ENCODE measurements around the gene KCNE4. TPM values are rescaled to one million over a fixed set of nuclear protein-coding genes. Genes with fewer than 3 reads are reported as not detected.
A peak's percentile ranks its signal among the peaks of the same experiment; 100 is the strongest.

KCNE4 gene
- polyA plus RNA-seq, 1 of the 3 experiments (the other 2 are of a cell fraction) = 0.20 TPM

GRCh38 chr2:223026357-223027110, 25.5 kb upstream of the KCNE4 start:
- Histone ChIP-seq H3K4me1 (ENCODE audit: control insufficient read depth in 1 of 2, insufficient read depth in 2 of 2, low read depth in 1 of 2, low read length in 1 of 2) (peaks cover 2 to 11% of the 10 kb centered on the region in 2 experiments; a peak in 3 of 4 replicates), H2AFZ (ENCODE audit: low read depth) (0 out of 2 replicates have a peak overlapping the region, but pooled peaks have one; percentile 1), H3K36me3 (replicated peaks in 1 of 2; ENCODE audit: control insufficient read depth in 1 of 2, insufficient read depth in 2 of 2, low read length in 1 of 2) (no peaks in the 10 kb centered on the region), H3K79me2 (ENCODE audit: insufficient read depth) (no peaks in the 10 kb centered on the region), H3K4me3 (ENCODE audit: low read depth in 2 of 2, low read length in 1 of 2) (no peak overlapping the region), H3F3A (replicated peaks; ENCODE audit: insufficient read depth) (peaks cover 5% of the 10 kb centered on the region), H3K4me2 (no peak overlapping the region; the same call in 1 of the 2 replicates), H3K27me3 (ENCODE audit: insufficient read depth) (no peaks in the 10 kb centered on the region), H3K9ac (no peak overlapping the region), H4K20me1 (ENCODE audit: insufficient read depth) (no peaks in the 10 kb centered on the region), H3K9me3 (no peaks in the 10 kb centered on the region), H3K9me2 (no peaks in the 10 kb centered on the region), H3K27ac (ENCODE audit: low read depth in 2 of 2, low read length in 1 of 2) (no peak overlapping the region; a peak in 1 of 4 replicates)
- WGBS (ENCODE audit: low lambda C conversion rate) = 68% methylated on average over 5 of the region's 5 CpGs
- ChIA-PET POLR2A (no interaction called here), CTCF (no interaction called here)
- no peak for DNase-seq
- TF ChIP-seq ELF1 (IDR thresholded peaks at IDR 0.05) (no peak), NFIC (IDR thresholded peaks at IDR 0.05; ENCODE audit: borderline replicate concordance) (no peak), POLR2AphosphoS5 (IDR thresholded peaks at IDR 0.05; ENCODE audit: low read depth, low read length) (no peak), TCF12 (IDR thresholded peaks at IDR 0.05) (no peak), REST (IDR thresholded peaks at IDR 0.05; ENCODE audit: low read depth, low read length) (no peak), YY1 (IDR thresholded peaks at IDR 0.05; ENCODE audit: low read depth) (no peak), GATA2 (CRISPR knock-in tag; IDR thresholded peaks at IDR 0.05) (no peak), MEF2A (IDR thresholded peaks at IDR 0.05; ENCODE audit: borderline replicate concordance, low read depth) (no peak), FOXM1 (IDR thresholded peaks at IDR 0.05; ENCODE audit: low read depth) (no peak), ZBTB33 (IDR thresholded peaks at IDR 0.05; ENCODE audit: borderline replicate concordance, low read depth) (no peak), TEAD4 (IDR thresholded peaks at IDR 0.05; ENCODE audit: borderline replicate concordance, insufficient read depth) (no peak), FOXJ3 (CRISPR knock-in tag; IDR thresholded peaks at IDR 0.05) (no peak), CTCF (IDR thresholded peaks at IDR 0.05) (no peak), TAF1 (IDR thresholded peaks at IDR 0.05; ENCODE audit: borderline replicate concordance, low read depth, low read length) (no peak), SIN3A (IDR thresholded peaks at IDR 0.05; ENCODE audit: borderline replicate concordance, low read depth, low read length) (no peak)
- TF ChIP-seq, protein P1, sequence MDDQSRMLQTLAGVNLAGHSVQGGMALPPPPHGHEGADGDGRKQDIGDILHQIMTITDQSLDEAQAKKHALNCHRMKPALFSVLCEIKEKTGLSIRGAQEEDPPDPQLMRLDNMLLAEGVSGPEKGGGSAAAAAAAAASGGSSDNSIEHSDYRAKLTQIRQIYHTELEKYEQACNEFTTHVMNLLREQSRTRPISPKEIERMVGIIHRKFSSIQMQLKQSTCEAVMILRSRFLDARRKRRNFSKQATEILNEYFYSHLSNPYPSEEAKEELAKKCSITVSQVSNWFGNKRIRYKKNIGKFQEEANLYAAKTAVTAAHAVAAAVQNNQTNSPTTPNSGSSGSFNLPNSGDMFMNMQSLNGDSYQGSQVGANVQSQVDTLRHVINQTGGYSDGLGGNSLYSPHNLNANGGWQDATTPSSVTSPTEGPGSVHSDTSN (IDR thresholded peaks at IDR 0.05) = no peak

Data from SK-N-SH (cell line).